HG03135 (cell line): ENCODE data around the gene LMNB1.
A peak's percentile ranks its signal among the peaks of the same experiment; 100 is the strongest.
"Not testable (repeated sequence)": the region's sequence is repeated elsewhere in the genome, so short reads cannot be mapped to it uniquely, and the experiment has no call there.

Source experiments
- ATAC-seq: cut with Tn5 transposase; IDR thresholded peaks from one replicate; pipeline ENCODE4 v1.9.1; 2021; ENCODE audit warnings: mild to moderate bottlenecking, moderate library complexity; ENCODE audit not compliant: unreplicated experiment

The LMNB1 gene

GRCh38 chr5:126818736-126819135 lies 41.8 kb downstream of the LMNB1 start:
- ATAC-seq: no peak

DNA sequence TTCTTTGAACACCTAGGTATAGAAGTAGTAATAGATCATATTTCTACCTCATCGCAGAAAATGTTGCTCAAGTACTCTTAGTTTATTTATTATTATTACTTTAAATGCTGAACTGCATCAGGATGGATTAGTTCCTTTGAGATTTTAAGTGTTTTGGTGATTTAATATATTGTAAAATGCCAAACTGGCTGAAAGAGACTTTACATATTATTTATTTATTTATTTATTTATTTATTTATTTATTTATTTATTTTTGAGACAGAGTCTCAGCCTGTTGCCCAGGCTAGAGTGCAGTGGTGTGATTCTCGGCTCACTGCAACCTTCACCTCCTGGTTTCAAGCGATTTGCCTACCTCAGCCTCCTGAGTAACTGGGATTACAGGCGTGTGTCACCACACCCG lies 42.3 kb downstream of the LMNB1 start:
- ATAC-seq: no peak

- ATAC-seq: no peak
Observed at GRCh38 chr5:126826619-126827215, 49.8 kb downstream of the LMNB1 start.

GRCh38 chr5:126829098-126829497 lies 52.2 kb downstream of the LMNB1 start:
- no peak for ATAC-seq

DNA sequence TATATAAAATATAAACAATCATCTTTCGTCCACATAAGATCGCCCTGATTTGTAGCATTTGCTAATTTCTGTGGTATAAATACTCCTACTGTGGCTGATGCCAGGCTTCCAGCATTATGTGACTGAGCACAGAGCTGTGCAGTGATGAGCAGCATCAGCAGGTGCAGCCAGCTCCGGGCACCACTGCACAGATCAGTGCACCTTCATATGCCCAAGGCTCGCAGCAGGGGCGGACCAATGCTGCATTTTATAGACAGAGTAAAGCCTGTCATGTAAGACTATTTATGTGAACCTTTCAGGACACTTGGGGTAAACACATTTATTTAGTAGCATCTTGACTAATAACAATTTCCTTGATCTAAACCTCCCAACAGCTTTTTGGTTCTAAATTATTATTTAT lies 53.1 kb downstream of the LMNB1 start:
- no peak for ATAC-seq

DNA sequence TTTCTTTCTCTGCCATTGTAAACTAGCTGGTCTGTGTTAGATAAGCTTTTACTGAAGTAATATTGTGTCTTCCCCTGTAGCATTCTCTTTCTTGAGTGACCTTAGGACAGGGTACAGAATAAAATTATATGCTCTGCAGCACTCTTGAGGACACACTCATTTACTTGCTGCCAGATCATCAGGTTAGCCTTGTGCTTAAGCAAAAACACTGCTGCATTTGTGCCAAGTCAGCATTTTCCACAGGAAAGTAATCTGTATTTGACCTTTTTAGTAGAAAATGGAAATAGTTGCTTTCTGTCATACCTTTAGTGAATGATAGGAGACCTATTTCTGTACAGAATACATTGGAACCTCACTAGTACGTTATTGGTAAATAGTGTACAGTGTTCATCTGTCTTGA lies 54.2 kb downstream of the LMNB1 start:
- ATAC-seq: no peak

- ATAC-seq: no peak
Observed at GRCh38 chr5:126836778-126837177, 59.8 kb downstream of the LMNB1 start.

GRCh38 chr5:126837242-126837641 lies 60.3 kb downstream of the LMNB1 start:
- ATAC-seq: no peak

DNA sequence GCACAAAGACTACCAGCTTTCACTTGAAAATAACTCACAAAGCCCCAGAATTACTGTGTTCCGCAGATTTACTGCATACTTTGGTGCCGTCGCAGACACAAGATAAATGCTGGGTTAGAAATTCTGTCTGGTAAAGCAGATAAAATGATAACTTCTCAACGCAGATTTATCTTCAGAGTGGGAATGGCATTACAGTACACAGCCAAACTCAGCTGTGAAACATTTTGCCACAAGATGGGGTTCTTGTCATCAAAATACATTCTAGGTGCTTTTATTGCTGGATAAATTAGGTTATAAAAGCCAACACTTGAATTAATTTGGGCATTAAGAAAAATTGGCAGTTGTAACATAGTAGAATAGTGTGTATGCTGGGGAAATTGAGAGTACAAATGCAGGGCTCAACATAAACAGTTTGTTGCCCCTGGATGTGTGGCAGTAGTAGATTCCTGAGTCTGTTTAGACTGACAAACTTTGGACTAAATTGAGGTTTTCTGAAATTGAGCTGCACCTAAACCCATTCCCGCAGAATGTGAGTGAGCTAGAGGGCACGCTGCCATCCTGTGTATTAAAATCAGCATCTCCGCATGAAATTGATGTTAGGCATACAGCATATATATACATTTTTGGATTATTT lies 61.1 kb downstream of the LMNB1 start:
- no peak for ATAC-seq

GRCh38 chr5:126839407-126839806 lies 62.5 kb downstream of the LMNB1 start:
- not testable (repeated sequence) for ATAC-seq

DNA sequence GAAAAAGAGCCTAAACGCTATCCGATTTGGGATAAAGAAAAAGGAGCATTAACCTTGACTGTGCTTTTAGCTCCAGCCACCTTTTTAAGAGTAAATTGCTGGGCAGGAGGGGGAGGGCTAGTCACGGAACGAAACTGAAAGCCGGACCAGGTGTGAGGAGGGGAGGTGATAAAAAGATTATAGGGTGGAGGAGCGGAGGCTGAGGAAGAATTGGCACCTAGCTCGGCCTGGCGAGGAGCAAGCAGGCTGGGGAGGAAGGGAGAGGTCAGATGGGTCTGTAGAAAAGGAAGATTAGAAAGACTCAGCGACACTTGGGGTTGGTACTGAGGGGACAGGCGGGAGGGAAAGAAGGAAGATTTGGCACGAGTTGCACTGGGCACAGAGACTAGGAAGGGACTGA lies 66.4 kb downstream of the LMNB1 start:
- not testable (repeated sequence) for ATAC-seq

DNA sequence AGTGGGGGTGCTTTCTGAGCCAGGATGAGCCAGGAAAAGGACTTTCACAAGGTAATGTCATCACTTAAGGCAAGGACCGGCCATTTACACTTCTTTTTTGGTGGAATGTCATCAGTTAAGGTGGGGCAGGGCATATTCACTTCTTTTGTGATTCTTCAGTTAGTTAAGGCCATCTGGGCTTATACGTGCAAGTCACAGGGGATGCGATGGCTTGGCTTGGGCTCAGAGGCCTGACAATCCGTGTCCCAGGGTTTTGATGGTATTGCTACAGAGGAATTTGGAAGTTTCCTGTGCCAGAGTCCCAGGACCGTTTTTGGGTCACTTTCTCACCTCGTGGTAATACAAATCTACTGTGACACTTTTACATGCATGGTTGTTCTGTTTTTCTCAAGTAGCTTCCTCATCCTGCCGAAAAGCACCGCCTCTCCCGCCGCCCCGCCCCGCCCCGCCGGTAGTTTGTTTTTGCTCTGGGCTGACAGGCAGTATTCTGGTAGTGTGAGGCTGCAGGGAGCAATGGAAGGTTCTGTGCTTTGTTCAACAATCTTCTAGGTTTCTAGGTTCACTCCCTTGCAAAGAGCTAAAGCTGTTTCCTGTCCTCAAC lies 68.6 kb downstream of the LMNB1 start:
- not testable (repeated sequence) for ATAC-seq

- no peak for ATAC-seq
Observed at GRCh38 chr5:126846344-126846743, 69.4 kb downstream of the LMNB1 start.

DNA sequence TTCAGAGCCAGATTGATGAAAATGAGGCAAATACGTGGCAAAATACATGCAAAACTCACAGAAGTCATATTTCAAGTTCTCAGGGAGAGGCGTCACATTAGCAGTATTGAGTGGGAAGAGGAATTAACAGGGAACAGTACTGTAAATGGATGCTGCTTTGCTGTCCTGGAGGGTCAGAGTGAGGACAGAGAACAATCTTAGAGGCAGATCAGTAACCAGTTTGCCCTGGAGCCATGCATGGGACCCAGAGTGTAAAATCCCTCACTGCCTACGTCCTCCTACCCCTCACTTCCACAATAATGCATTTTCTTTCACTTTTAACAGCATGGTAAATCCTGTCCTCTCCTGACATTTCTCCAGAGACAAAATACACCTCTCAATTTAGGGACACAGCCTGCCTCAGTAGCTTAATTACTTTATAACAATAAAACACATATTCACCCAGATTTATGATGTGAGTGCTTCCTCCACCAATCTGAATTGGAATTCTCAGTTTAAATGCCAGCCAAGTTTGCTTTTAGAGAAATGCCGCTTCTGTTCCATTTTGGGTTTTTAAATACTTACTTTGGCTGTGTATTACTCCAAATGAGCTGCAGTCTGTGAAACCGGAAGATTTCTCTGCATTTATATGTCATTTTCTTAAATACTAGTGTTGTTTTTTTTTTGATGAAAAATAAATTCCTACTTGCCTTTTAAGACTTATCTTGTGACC lies 70.0 kb downstream of the LMNB1 start:
- ATAC-seq: no peak

- no peak for ATAC-seq
Observed at GRCh38 chr5:126847456-126847820, 70.5 kb downstream of the LMNB1 start.

- ATAC-seq: no peak
Observed at GRCh38 chr5:126847826-126848251, 70.9 kb downstream of the LMNB1 start.

GRCh38 chr5:126848253-126848652 lies 71.3 kb downstream of the LMNB1 start:
- no peak for ATAC-seq

- ATAC-seq: no peak
Observed at GRCh38 chr5:126849101-126849678, 72.3 kb downstream of the LMNB1 start.

GRCh38 chr5:126851501-126852011 lies 74.6 kb downstream of the LMNB1 start:
- no peak for ATAC-seq

GRCh38 chr5:126852091-126852571 lies 75.2 kb downstream of the LMNB1 start:
- peak; percentile 80 for ATAC-seq

DNA sequence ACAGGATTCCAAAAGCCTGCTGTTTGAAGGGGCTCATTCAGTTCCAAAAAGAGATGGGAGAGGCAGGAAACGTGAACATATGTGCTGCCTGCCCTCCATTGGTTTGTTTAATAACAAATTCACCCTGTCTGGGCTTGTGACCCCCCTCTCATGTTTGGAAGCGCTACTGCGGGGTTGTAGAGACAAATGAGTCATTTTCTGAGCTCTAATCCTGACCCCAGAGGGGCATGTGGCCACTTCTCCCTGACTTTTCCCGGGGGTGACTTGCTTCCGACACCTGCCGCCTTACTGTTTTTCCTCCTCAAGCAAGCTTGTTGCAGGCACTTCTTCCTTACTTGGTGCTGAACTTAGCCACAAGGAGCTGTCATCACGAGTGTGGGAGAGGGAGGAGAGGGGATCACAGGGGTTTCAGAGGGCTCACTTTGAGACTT lies 75.9 kb downstream of the LMNB1 start:
- ATAC-seq: no peak
